GM19193 (cell line): ENCODE data around the gene UGCG.
A peak's percentile ranks its signal among the peaks of the same experiment; 100 is the strongest.

Source experiments
- POLR2A ChIP-seq: IDR thresholded peaks from 4 replicates; pipeline ENCODE4 v1.6.1; 2011; ENCODE audit not compliant: insufficient read depth, insufficient read length; ENCODE audit errors: extremely low read depth

UGCG gene

DNA sequence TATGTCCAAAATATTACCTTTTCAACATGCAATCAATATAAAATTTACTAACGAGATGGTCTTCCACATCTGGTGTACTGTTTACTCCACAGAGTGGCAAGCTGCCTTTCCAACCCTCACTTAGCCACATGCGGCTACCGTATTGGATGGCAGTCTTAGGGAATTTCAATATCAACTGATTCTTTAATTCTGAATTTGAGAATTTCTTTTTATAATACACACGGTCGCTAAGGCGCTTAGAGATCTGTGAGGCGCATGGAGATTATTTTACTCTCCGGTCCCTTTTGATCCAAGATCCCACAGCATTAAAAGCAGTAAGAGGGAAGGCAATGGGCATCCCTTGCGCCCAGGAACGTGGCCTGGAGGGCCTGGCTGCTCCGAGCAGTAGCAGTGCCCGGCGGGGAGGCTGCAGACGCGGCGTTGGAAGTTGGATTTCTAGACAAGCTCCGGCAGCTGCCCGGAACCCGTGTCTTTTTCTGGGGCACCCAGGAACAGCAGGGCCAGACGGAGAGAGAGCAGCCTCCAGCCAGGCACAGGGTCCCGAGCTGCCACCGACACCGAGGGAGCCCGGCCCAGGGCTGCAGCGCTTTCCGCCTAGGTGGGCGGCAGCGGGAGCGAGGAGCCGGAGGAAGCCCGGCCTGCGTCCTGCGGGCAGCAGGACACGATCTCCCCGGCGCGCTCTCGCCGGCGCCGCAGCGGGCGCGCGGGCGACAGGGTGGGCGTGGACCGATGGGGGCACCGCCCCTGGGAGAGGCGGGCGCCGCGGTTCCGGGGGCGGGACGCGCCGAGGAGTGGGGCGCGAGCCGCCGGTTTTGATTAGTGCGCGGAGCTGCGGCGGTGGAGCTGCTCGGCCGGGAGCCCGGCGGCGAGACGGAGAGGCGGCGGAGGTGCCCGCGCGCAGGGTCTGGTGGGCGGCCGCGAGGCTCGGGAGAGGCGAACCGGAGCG is at the start of gene UGCG:
UGCG (plus strand) TSS at position 819 of the 946 bp plus-strand sequence. CDS start 402 bp downstream, outside the sequence.
- peak; percentile 95 for TF ChIP-seq POLR2A

DNA sequence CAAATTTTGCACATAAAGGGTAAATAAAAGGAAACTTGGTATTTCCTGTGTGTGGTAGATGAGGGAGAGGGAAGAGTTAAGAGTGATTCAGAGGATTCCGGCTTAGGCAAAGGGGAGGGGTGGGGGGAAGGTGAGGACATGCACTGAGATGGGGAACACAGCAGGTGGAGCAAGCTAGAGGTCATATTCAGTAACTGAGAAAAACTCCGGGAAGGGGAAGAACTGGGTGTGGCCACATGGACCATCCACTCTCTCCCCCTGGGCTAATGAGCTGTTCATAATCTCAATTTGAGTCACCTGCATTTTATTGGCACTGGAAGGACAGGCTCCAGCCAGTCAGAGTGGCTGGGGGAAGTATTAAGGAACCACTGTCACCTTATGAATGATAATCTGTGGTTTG is 45.1 kb upstream of the UGCG start:
- no peak for TF ChIP-seq POLR2A

DNA sequence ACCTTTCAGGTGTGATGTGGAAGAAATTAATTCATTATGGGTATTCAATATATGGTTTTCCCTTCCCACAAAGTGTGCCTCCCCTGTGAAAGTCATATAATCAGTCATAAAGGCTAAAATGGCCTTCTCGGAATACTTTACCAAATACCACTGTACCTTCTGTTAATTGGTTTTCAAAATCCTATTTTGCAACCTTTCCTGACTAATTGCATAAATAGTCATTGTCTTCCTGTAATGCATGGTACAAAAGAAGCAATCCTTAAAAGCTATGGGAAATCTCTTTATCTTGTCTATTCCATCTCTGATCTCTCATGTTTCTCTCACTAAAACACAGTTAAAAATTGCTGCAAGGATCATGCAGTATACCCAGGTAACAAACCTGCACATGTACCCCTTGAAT is 44.3 kb upstream of the UGCG start:
- no peak for TF ChIP-seq POLR2A

DNA sequence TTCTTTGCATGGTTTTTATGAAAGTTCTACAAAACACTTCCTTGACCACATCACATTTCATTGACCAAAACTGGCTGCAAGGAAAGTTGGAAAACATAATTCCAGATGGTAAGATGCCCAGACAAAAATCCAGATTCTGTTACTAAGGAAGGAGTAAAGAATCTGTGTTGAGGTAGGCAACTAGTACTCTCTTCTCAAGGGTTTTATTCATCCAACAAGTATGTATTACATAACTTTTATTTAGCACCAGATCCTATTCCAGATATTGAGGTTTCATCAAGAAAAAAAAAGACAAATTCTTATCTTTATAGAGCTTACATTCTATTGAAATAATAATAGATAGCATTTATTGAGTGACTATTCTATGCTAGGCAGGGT is 43.2 kb upstream of the UGCG start:
- TF ChIP-seq POLR2A, result no peak

DNA sequence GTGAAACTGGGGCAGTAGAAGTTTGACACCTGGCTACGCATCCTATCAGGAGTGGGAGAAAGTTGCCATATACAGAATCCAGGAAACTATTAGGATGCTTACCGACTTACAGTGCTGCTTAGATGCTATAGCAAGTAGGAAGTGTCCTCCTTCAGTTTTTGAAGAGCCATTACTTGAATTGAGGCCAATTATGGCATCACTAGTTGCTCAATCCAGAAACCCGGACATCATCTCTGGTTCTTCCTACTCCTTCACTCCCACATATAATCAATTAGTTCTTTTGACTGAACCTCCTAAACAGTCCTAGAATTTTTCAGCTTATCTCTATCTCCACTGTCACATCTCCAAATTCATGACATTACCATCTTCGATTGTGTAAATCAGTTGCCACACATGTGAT is 41.8 kb upstream of the UGCG start:
- no peak for TF ChIP-seq POLR2A

DNA sequence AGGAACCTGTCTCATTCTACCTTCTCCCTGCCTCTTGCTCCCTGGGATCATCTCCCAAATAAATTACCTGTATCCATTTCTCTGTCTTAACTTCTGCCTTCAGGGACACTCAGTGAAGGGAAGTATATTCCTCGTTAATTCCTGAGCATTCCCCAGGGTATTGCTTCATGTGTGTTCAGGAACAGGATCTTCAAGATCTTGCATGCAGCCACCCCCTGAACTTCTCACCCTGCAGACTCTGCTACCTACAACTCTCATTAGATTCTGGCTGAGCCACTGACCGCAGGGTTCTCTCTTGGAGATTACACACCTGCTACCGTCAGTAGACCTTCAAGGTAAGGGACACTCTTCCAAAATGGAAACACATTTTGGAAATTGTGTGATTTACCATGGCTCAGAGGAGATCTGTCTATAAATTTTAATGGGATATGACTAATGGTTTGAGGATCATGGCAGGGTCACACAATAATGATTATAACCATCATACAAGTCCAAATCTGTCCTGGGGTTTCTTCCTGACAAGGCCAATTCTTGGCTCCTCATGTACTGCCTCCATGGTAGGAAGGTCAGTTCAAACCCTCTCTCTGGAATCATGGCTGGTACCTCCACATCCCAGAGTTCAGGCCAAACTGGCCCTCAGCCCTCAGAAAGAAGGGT is 38.9 kb upstream of the UGCG start:
- no peak for TF ChIP-seq POLR2A

DNA sequence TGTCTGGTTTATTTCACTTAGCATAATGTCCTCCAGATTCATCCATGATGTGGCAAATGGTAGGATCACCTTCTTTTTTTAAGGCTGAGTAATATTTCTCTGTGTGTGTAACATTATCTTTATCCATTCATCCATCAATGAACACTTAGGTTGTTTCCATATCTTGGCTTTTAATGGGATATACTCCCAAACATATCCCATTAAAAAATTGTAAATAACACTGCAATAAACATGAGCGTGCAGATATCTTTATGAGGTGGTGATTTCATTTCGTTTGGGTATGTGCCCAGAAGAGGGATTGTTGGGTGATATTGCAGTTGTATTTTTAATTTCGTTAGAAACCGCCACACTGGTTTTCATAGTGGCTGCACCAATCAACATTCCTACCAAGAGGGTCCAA is 36.2 kb upstream of the UGCG start:
- TF ChIP-seq POLR2A, result no peak

DNA sequence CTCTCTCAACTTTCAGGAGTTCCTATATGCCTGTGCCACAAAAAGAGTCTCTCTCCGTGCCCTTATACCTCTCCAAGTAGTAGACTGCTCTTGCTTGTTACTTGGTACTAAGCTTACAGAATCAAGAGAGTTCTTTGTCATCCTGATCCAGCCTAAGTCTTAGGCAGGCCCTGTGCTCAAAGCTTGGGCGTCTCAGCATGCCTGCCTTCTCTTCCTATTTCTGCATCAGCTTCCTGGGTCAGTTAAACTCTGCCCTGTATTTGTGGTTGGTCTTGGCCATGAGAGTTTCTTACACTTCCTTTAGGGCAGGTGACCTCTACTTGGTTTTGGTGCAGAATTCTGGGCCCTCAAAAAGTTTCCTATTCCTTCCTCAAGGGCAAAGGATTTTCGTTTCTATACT is 33.0 kb upstream of the UGCG start:
- no peak for TF ChIP-seq POLR2A

DNA sequence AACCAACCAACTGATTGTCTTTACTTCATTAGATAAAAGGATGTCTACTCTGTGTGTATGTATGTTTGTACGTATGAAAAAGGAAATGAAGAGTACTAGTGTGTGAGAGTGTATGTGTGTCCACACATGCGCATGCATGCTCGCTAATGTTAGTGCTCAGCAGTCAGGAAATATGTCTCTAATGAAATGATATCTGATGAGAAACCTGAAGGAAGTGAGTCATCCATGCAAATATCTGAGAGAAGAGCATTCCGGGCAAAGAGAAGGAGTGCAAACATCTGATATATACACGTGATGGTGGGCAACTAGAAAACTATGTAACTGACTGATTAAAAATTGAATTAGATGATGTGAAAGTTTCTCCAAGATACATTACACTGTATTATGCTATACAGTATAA is 29.6 kb upstream of the UGCG start:
- no peak for TF ChIP-seq POLR2A

DNA sequence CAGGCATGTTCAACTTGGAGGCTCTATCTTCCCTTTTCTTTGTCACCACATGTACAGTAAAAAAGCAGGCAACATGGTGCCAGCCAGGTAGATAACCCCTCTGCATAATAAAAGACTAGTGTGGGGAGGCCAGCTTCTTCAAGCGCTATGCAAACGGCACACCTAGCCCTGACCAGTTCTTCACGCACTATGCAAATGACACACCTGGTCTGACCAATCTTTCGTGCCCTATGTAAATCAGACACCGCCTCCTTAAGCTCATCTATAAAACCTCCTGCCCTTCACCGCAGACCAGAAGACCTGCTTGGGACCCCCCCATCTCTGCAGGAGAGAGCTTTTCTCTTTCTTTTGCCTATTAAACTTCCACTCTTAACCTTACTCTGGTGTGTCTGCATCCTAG is 28.1 kb upstream of the UGCG start:
- TF ChIP-seq POLR2A, result no peak

DNA sequence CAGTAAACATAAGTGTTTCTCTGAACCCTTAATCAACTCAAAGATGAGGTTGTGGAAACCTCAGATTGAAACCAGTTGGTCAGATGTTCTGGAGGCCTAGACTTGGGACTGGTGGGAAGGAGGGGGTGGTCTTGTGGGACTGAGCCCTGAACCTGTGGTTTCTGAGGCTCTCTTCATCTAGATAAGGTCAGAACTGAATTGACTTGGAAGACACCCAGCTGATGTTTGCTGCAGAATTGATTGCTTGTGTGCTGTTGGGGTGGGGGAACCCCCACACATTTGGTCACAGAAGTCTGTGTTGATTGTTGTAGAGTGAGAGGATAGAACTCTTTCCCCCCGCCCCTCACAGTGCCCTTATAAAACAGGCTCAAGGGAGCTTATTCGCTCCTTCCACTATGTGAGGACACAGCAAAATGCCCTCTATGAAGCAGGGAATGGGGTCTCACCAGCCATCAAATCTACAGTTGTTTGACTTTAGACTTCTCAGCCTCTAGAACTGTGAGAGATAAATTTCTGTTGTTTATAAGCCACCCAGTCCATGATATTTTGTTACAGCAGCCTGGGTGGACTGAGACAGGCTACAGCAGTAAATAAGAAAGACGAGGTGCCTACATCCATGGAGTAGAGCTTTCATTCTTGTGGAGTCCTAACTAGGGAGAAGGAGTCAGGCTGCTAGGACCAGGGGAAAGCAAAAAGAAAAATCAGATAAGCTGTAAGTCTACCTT is 25.7 kb upstream of the UGCG start:
- no peak for TF ChIP-seq POLR2A

DNA sequence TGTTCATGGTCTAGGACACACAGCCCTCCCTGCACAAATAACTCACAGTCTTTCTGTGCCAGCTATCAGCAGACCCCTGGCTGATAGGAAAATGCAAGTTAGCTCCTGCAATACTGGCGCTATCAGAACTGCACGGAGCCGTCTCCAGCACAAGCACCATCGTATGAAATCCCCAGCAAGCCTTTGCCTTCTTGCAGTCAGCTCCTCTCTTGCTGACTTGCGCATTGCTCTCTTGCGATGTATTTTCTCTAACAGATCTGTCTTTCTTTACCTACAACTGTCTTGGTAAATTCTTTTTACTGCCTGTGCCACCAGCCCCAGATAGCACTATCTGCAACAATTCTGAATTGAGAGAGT is 25.1 kb upstream of the UGCG start:
- no peak for TF ChIP-seq POLR2A

DNA sequence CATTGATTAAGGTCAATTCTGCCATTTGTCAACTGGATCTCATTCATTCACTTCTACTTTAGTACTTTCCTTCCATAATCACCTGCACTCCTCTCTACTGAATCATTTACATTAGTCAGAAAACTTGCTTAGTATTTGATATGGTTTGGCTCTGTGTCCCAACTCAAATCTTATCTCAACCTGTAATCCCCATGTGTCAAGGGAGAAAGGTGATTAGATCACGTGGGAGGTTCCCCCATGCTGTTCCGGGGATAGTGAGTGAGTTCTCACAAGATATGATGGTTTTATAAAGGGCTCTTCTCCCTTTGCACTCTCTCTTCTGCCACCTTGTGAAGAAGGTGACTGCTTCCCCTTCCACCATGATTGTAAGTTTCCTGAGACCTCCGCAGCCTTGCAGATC is 23.7 kb upstream of the UGCG start:
- no peak for TF ChIP-seq POLR2A

DNA sequence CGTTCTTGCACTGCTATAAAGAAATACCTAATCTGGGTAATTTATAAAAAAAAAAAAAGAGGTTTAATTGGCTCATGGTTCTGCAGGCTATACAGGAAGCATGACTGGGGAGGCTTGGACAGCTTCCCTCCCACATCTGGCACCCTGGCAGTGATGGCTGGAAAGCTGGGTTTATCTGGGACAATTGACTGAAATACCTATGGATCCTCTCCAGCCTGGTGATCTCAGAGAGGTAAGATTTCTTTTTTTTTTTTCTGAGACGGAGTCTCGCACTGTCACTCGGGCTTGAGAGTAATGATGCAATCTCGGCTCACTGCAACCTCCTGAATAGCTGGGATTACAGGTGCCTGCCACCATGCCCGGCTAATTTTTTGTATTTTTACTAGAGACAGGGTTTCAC is 22.7 kb upstream of the UGCG start:
- TF ChIP-seq POLR2A, result no peak

DNA sequence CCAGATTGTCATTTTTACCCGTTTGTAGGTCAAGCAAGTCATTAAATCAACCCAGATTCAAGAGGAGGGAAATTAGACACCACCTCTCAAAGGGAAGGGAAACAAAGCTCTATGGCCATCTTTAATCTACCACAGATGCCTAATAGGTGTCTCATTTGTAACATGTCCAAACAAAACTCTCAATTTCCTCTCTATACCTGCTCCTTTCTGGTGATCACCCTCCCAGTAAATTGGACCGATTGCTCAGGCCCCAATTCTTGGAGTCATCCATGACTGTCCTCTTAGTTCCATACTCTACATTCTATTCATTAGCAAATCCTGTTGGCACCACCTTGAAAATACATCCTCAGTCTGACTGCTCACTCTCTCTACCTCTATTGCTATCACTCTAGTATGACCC is 22.1 kb upstream of the UGCG start:
- TF ChIP-seq POLR2A, result no peak
